Nephron (organoid): Measurements from ENCODE around the gene PRKN.

Experiments used
- H3K27ac Mint-ChIP-seq, 3 experiments: 2 replicates each; pipeline ENCODE4 v1.8.0; 2020; ENCODE audit warnings: mixed read lengths in 3 of 3, mild to moderate bottlenecking in 2 of 3, moderate library complexity in 1 of 3
- H3K27me3 Mint-ChIP-seq: 2 replicates; pipeline ENCODE4 v1.8.0; 2021; ENCODE audit warnings: low read depth, mild to moderate bottlenecking, moderate library complexity, mixed read lengths
- H3K36me3 Mint-ChIP-seq: 2 replicates; pipeline ENCODE4 v1.8.0; 2020; ENCODE audit warnings: low read depth, mixed read lengths
- H3K4me1 Mint-ChIP-seq: 2 replicates; pipeline ENCODE4 v1.8.0; 2020; ENCODE audit warnings: mixed read lengths
- H3K4me3 Mint-ChIP-seq, 3 experiments: 2 replicates each; pipeline ENCODE4 v1.8.0; 2020; ENCODE audit warnings: mild to moderate bottlenecking in 3 of 3, mixed read lengths in 3 of 3, moderate library complexity in 2 of 3
- H3K9me3 Mint-ChIP-seq: 2 replicates; pipeline ENCODE4 v1.8.0; 2020; ENCODE audit warnings: mixed read lengths
- TF ChIP-seq, protein P1 (sequence below), 3 experiments: fragments of 200-600 bp; sonication (generic); IDR thresholded peaks; one replicate each; pipeline ENCODE4 v1.5.0; 2021; ENCODE audit warnings: antibody characterized with exemption in 3 of 3; ENCODE audit not compliant: unreplicated experiment in 3 of 3

PRKN gene

DNA sequence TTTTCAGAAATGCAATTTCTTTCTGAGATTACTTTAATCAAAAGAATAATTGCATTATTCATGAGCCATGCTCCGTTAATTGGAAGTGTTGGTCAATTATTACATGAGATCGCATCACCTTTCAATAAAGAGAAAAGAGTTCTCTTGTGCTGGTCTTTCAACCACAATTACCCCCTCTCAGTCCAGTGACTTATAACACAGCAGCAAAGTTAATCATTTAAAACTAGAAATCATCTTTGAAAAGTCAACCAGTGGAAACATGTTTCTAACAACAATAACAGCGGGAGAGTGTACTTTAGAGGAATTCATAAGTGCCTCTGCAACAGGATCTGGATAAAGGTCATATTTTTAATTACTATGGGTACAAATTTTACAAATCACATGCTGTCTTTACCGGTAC lies 1069.4 kb downstream of the PRKN start:
- Mint-ChIP-seq H3K9me3 (peaks cover 6% of the 10 kb centered on the region), H3K27me3 (no peaks in the 10 kb centered on the region), H3K4me1 (peaks cover 12% of the 10 kb centered on the region), H3K27ac (peak overlapping the region; percentile 82 to 90 (median 86)), H3K4me3 (no peak overlapping the region), H3K36me3 (no peaks in the 10 kb centered on the region)
- TF ChIP-seq, protein P1, sequence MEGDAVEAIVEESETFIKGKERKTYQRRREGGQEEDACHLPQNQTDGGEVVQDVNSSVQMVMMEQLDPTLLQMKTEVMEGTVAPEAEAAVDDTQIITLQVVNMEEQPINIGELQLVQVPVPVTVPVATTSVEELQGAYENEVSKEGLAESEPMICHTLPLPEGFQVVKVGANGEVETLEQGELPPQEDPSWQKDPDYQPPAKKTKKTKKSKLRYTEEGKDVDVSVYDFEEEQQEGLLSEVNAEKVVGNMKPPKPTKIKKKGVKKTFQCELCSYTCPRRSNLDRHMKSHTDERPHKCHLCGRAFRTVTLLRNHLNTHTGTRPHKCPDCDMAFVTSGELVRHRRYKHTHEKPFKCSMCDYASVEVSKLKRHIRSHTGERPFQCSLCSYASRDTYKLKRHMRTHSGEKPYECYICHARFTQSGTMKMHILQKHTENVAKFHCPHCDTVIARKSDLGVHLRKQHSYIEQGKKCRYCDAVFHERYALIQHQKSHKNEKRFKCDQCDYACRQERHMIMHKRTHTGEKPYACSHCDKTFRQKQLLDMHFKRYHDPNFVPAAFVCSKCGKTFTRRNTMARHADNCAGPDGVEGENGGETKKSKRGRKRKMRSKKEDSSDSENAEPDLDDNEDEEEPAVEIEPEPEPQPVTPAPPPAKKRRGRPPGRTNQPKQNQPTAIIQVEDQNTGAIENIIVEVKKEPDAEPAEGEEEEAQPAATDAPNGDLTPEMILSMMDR (IDR thresholded peaks at IDR 0.05; ENCODE audit: unreplicated experiment in 3 of 3): no peak

DNA sequence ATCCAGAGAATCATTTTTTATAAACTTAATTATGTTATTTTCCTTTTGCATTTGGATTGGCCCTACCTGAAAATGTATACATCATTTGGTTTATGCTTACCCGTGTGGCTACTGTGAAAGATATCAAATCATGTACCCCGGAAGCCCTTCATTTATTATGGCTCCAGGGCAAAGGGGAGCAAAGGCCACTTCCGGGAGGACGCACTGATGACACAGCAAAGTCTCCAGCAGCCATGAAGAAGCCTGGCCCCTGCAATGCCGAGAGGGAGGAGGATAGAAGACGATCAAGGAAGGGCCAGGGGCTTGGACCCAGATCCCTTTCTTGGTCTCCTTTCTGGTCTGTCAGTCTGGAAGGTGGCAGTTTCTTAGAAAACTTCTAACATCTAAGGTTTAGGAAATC lies 1073.4 kb downstream of the PRKN start:
- H3K4me3 Mint-ChIP-seq: no peak overlapping the region
- no peaks in the 10 kb centered on the region for H3K36me3 Mint-ChIP-seq
- TF ChIP-seq, protein P1 (IDR thresholded peaks at IDR 0.05; ENCODE audit: unreplicated experiment in 3 of 3): no peak
- H3K27ac Mint-ChIP-seq: no peak overlapping the region
- peaks cover 12% of the 10 kb centered on the region for H3K4me1 Mint-ChIP-seq
- no peaks in the 10 kb centered on the region for H3K9me3 Mint-ChIP-seq
- no peaks in the 10 kb centered on the region for H3K27me3 Mint-ChIP-seq

DNA sequence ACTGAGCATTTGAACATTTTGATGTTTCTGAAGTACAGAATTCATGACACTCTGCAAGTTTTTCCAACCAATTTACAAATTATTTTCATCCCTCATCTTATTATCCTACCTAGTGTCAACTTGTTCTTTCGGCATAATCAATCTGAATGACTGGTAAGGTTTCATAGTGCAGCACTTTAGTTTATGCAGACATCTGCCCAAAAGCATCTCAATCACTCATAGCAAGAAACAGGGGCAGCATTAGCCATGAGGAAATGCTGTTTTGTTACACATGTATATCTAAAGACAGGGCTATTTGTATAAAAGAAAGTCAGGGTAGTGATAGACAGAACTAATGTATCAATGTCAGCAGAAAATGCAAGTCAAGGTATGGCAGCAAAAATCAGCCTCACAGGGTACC lies 1075.6 kb downstream of the PRKN start:
- Mint-ChIP-seq H3K36me3 (no peaks in the 10 kb centered on the region), H3K4me3 (no peak overlapping the region), H3K4me1 (peaks cover 6% of the 10 kb centered on the region), H3K27me3 (no peaks in the 10 kb centered on the region), H3K9me3 (no peaks in the 10 kb centered on the region), H3K27ac (no peak overlapping the region)
- TF ChIP-seq, protein P1 (IDR thresholded peaks at IDR 0.05; ENCODE audit: unreplicated experiment in 3 of 3): no peak

DNA sequence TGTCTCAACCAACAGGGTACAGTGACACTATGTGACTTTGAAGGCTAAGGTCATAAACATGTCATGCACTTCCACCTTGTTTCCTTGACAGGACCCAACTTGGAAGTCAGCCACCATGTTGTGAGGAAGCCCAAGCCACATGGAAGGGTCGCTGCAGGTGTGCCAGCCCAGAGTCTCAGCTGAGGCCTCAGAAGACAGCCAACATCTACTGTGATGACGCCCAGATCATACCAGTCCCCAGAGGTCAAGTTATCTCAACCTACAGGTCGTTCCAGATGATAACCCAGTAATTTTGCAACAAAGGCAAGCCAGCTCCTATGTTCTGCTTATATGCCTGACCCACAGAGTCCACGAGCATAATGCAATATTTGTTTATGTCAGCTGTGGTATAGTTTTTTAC lies 1077.7 kb downstream of the PRKN start:
- no peak overlapping the region for H3K4me3 Mint-ChIP-seq
- no peaks in the 10 kb centered on the region for H3K4me1 Mint-ChIP-seq
- no peaks in the 10 kb centered on the region for H3K9me3 Mint-ChIP-seq
- no peak overlapping the region for H3K27ac Mint-ChIP-seq
- H3K36me3 Mint-ChIP-seq: no peaks in the 10 kb centered on the region
- TF ChIP-seq, protein P1 (IDR thresholded peaks at IDR 0.05; ENCODE audit: unreplicated experiment in 3 of 3): no peak
- H3K27me3 Mint-ChIP-seq: peaks cover 7% of the 10 kb centered on the region

DNA sequence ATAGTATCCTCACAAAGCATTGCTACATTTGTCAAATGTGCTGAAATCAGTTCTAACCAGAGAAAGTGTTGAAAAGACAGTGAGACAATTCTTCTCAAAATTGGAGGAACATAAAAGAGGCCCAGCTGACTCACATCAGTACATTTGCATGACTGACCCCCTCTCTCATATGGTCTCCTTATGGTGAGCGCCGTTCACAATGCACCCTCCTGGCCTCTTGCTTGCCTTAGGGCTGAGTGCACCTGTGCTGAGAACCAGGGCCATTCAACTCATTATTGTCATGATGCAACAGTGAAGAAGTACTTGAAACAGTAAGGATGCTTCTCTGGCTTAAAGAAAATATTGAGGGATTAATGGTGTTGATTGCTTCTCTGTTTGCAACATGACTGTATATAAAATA lies 1078.5 kb downstream of the PRKN start:
- TF ChIP-seq, protein P1 (IDR thresholded peaks at IDR 0.05; ENCODE audit: unreplicated experiment in 3 of 3): no peak
- H3K4me3 Mint-ChIP-seq: no peak overlapping the region
- H3K27ac Mint-ChIP-seq: no peak overlapping the region
- peaks cover 10% of the 10 kb centered on the region for H3K27me3 Mint-ChIP-seq
- no peaks in the 10 kb centered on the region for H3K36me3 Mint-ChIP-seq
- H3K4me1 Mint-ChIP-seq: no peaks in the 10 kb centered on the region
- no peaks in the 10 kb centered on the region for H3K9me3 Mint-ChIP-seq

DNA sequence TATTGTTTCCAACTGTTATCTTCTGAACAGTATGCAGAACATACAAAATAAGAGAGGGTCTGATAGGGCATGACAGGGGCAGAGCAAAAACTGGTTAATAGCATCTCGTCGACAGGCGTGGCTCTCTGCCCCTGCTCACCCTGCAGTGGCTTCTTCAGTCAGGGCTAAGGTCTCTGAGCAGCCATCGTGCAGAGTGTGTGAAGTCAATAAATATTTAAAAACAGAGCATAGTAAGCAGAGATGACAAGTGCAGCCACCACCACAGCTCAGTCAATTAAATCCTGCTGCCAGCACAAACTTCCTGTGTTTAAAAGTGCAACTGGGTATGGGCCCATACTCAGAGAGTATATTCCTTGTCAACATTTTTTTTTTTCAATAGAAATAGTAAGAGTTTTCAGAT lies 1080.3 kb downstream of the PRKN start:
- TF ChIP-seq, protein P1 (IDR thresholded peaks at IDR 0.05; ENCODE audit: unreplicated experiment in 3 of 3): no peak
- Mint-ChIP-seq H3K27ac (no peak overlapping the region), H3K9me3 (no peaks in the 10 kb centered on the region), H3K4me3 (no peak overlapping the region), H3K4me1 (no peaks in the 10 kb centered on the region), H3K36me3 (no peaks in the 10 kb centered on the region), H3K27me3 (peaks cover 10% of the 10 kb centered on the region)
